ENCODE data around the gene SDHD.

GRCh38 chr11:112051768-112052167 lies 34.9 kb upstream of the SDHD start:
- TF ChIP-seq, protein P1, sequence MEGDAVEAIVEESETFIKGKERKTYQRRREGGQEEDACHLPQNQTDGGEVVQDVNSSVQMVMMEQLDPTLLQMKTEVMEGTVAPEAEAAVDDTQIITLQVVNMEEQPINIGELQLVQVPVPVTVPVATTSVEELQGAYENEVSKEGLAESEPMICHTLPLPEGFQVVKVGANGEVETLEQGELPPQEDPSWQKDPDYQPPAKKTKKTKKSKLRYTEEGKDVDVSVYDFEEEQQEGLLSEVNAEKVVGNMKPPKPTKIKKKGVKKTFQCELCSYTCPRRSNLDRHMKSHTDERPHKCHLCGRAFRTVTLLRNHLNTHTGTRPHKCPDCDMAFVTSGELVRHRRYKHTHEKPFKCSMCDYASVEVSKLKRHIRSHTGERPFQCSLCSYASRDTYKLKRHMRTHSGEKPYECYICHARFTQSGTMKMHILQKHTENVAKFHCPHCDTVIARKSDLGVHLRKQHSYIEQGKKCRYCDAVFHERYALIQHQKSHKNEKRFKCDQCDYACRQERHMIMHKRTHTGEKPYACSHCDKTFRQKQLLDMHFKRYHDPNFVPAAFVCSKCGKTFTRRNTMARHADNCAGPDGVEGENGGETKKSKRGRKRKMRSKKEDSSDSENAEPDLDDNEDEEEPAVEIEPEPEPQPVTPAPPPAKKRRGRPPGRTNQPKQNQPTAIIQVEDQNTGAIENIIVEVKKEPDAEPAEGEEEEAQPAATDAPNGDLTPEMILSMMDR (IDR thresholded peaks at IDR 0.05; ENCODE audit: extremely low read depth in 1 of 2, insufficient read depth in 1 of 2, low read depth in 1 of 2, low read length in 2 of 2) = no peak
- TF ChIP-seq, protein P2, sequence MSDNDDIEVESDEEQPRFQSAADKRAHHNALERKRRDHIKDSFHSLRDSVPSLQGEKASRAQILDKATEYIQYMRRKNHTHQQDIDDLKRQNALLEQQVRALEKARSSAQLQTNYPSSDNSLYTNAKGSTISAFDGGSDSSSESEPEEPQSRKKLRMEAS (IDR thresholded peaks at IDR 0.05; ENCODE audit: insufficient read depth, insufficient read length) = no peak
- TF ChIP-seq POLR2A (IDR thresholded peaks at IDR 0.05; ENCODE audit: low read depth, low read length) = no peak
